GM23248 (cell line): Measurements from ENCODE around the gene MARCHF2. TPM values are rescaled to one million over a fixed set of nuclear protein-coding genes. Genes with fewer than 3 reads are reported as not detected.
A peak's percentile ranks its signal among the peaks of the same experiment; 100 is the strongest.
"Not testable (repeated sequence)": the region's sequence is repeated elsewhere in the genome, so short reads cannot be mapped to it uniquely, and the experiment has no call there.

Experiments used
- DNase-seq: peaks from one replicate; pipeline ENCODE4 v3.0.0-alpha.2; 2015
- H2AFZ ChIP-seq: fragments of 200-600 bp; sonication (generic); 2 replicates; pipeline ENCODE4 v1.6.1; 2016; ENCODE audit warnings: antibody characterized with exemption
- H3F3A ChIP-seq: fragments of 200-600 bp; sonication (generic); 2 replicates; pipeline ENCODE4 v1.6.1; 2016; ENCODE audit warnings: mild to moderate bottlenecking, antibody characterized with exemption, mixed run types; ENCODE audit not compliant: insufficient read depth
- H3K27ac ChIP-seq: fragments of 200-600 bp; sonication (generic); 2 replicates; pipeline ENCODE4 v1.5.1; 2016; ENCODE audit warnings: mild to moderate bottlenecking
- H3K27me3 ChIP-seq: fragments of 200-600 bp; sonication (generic); replicated peaks from 2 replicates; pipeline ENCODE4 v1.6.1; 2016; ENCODE audit warnings: mild to moderate bottlenecking; ENCODE audit not compliant: insufficient read depth
- H3K36me3 ChIP-seq: fragments of 200-600 bp; sonication (generic); 2 replicates; pipeline ENCODE4 v1.6.1; 2016; ENCODE audit warnings: low read depth, mild to moderate bottlenecking
- H3K4me1 ChIP-seq: fragments of 200-600 bp; sonication (generic); 2 replicates; pipeline ENCODE4 v1.6.1; 2016; ENCODE audit warnings: mild to moderate bottlenecking; ENCODE audit not compliant: insufficient read depth
- H3K4me2 ChIP-seq: fragments of 200-600 bp; sonication (generic); one replicate; pipeline ENCODE4 v1.6.1; 2016; ENCODE audit warnings: mild to moderate bottlenecking; ENCODE audit not compliant: unreplicated experiment
- H3K4me3 ChIP-seq: fragments of 200-600 bp; sonication (generic); 2 replicates; pipeline ENCODE4 v1.5.1; 2016; ENCODE audit warnings: mild to moderate bottlenecking
- H3K79me2 ChIP-seq: fragments of 200-600 bp; sonication (generic); 2 replicates; pipeline ENCODE4 v1.6.1; 2016; ENCODE audit warnings: mild to moderate bottlenecking; ENCODE audit not compliant: insufficient read depth
- H3K9ac ChIP-seq: fragments of 200-600 bp; sonication (generic); 2 replicates; pipeline ENCODE4 v1.6.1; 2016; ENCODE audit warnings: mild to moderate bottlenecking
- H3K9me2 ChIP-seq: fragments of 200-600 bp; sonication (generic); 2 replicates; pipeline ENCODE4 v1.6.1; 2016; ENCODE audit warnings: mixed run types, mild to moderate bottlenecking, moderate library complexity; ENCODE audit not compliant: insufficient read depth
- H3K9me3 ChIP-seq: fragments of 200-600 bp; sonication (generic); one replicate; pipeline ENCODE4 v1.6.1; 2017; ENCODE audit warnings: low read depth
- H4K20me1 ChIP-seq: fragments of 200-600 bp; sonication (generic); 2 replicates; pipeline ENCODE4 v1.6.0; 2016; ENCODE audit not compliant: insufficient read depth
- EZH2 ChIP-seq: fragments of 200-600 bp; sonication (generic); IDR thresholded peaks from 2 replicates; pipeline ENCODE4 v1.6.1; 2018; ENCODE audit warnings: antibody characterized with exemption, mild to moderate bottlenecking; ENCODE audit not compliant: insufficient read depth, poor library complexity, severe bottlenecking
- EZH2phosphoT487 ChIP-seq: fragments of 200-600 bp; sonication (generic); IDR thresholded peaks from 2 replicates; pipeline ENCODE4 v1.6.1; 2018; ENCODE audit warnings: antibody characterized with exemption, moderate library complexity, mild to moderate bottlenecking, low read depth; ENCODE audit not compliant: insufficient read depth
- WGBS, 2 experiments: methylation state at CpG; one replicate each; pipeline ENCODE4 v1.1.6; 2015 to 2017; ENCODE audit warnings: low lambda C conversion rate in 2 of 2, low coverage in 1 of 2; ENCODE audit errors: missing lambda C conversion rate in 2 of 2; 5-methylcytosine and 5-hydroxymethylcytosine counted together
- in situ Hi-C: fragments of 300-500 bp; cut with MboI; formaldehyde crosslinking; loops from 2 replicates; pipeline ENCODE4 v1.15.0; 2020
- polyA plus RNA-seq: library from polyadenylated mRNA; unstranded; fragments of >200 nt; fragmentation: Nextera tagmentation; extraction: Ambion mirVana; gene quantifications from 2 replicates; pipeline ENCODE4 v1.2.1, GENCODE V29; 2016
- total RNA-seq: library from RNA; depleted of rRNA; stranded (reverse); fragments of >200 nt; shearing (Covaris generic); gene quantifications from 2 replicates; pipeline ENCODE4 v1.2.3, GENCODE V29; 2014

Gene MARCHF2
- total and polyA plus RNA-seq, 2 experiments from 2014 or later, result 33.1 to 87.4 TPM

GRCh38 chr19:8441725-8442544 lies 28.8 kb downstream of the MARCHF2 start:
- Histone ChIP-seq H3K79me2 (peaks cover 22% of the 10 kb centered on the region), H4K20me1 (peaks cover 8% of the 10 kb centered on the region), H3F3A (peaks cover 6% of the 10 kb centered on the region), H3K4me1 (peaks cover 10% of the 10 kb centered on the region), H3K9ac (no peak overlapping the region), H3K4me2 (no peak overlapping the region), H3K27ac (no peak overlapping the region), H3K9me3 (no peaks in the 10 kb centered on the region), H3K4me3 (no peak overlapping the region), H3K36me3 (no peaks in the 10 kb centered on the region), H2AFZ (no peak overlapping the region), H3K27me3 (no peaks in the 10 kb centered on the region), H3K9me2 (no peaks in the 10 kb centered on the region)
- 80 to 83% methylated on average over 6 of the region's 6 CpGs for WGBS, 2 experiments
- TF ChIP-seq EZH2phosphoT487, result no peak
- TF ChIP-seq EZH2, result no peak
- in situ Hi-C loops, result no loop called here
- no peak for DNase-seq

GRCh38 chr19:8444140-8444676 lies 31.1 kb downstream of the MARCHF2 start:
- Histone ChIP-seq H3K4me3 (peak overlapping the region; percentile 88), H4K20me1 (peaks cover 13% of the 10 kb centered on the region), H3K27ac (peak overlapping the region; percentile 75), H3K4me2 (peak overlapping the region; percentile 92), H3K4me1 (peaks cover 14% of the 10 kb centered on the region), H3K9ac (peak overlapping the region; percentile 96), H2AFZ (peak overlapping the region; percentile 99), H3K79me2 (peaks cover 44% of the 10 kb centered on the region)
- H3F3A ChIP-seq, DNase-seq, H3K27me3 ChIP-seq, H3K9me3 ChIP-seq, H3K36me3 ChIP-seq, H3K9me2 ChIP-seq, in situ Hi-C loops: not testable (repeated sequence)
- WGBS, 2 experiments, result 17% methylated on average over 32 of the region's 32 CpGs

- peak; percentile 99 for DNase-seq
- no peak for TF ChIP-seq EZH2
- no peak for TF ChIP-seq EZH2phosphoT487
Measured at GRCh38 chr19:8444677-8445487, 31.8 kb downstream of the MARCHF2 start, which contains the start of gene HNRNPM. TSS of gene HNRNPM (plus strand) at chr19:8444975. CDS start at chr19:8444999, 24 bp downstream.

GRCh38 chr19:8445488-8446001 lies 32.4 kb downstream of the MARCHF2 start:
- H3K9me2 ChIP-seq, result no peaks in the 10 kb centered on the region
- H3K9ac ChIP-seq, result peak overlapping the region; percentile 96
- H3K4me1 ChIP-seq, result peaks cover 14% of the 10 kb centered on the region
- in situ Hi-C loops, result no loop called here
- 0 to 2% methylated on average over 28 to 41 of the region's 45 CpGs for WGBS, 2 experiments
- H2AFZ ChIP-seq, result 0 out of 2 replicates have a peak overlapping the region, but pooled peaks have one; percentile 28
- TF ChIP-seq EZH2phosphoT487 (no peak), EZH2 (no peak)
- H4K20me1 ChIP-seq, result peaks cover 13% of the 10 kb centered on the region
- no peaks in the 10 kb centered on the region; the same call in 1 of the 2 replicates for H3K36me3 ChIP-seq
- peak overlapping the region; percentile 88 for H3K4me3 ChIP-seq
- H3F3A ChIP-seq, result peaks cover 6% of the 10 kb centered on the region
- peak overlapping the region; percentile 76 for H3K27ac ChIP-seq
- H3K9me3 ChIP-seq, result no peaks in the 10 kb centered on the region
- peak overlapping the region; percentile 93 for H3K4me2 ChIP-seq
- DNase-seq, result peak; percentile 69
- peaks cover 56% of the 10 kb centered on the region for H3K79me2 ChIP-seq
- no peaks in the 10 kb centered on the region for H3K27me3 ChIP-seq

More at GRCh38 chr19:8444677-8445487, 31.8 kb downstream of the MARCHF2 start, which contains the start of gene HNRNPM:
- Histone ChIP-seq H2AFZ (peak within 1 kb of the TSS; percentile 99), H3K27me3 (no peaks in the 10 kb centered on the region), H3K4me2 (peak within 1 kb of the TSS; percentile 93), H3K9me3 (no peaks in the 10 kb centered on the region), H3K9ac (peak within 1 kb of the TSS; percentile 96), H4K20me1 (peaks cover 13% of the 10 kb centered on the region), H3F3A (peaks cover 6% of the 10 kb centered on the region), H3K4me3 (peak within 1 kb of the TSS; percentile 88), H3K9me2 (no peaks in the 10 kb centered on the region), H3K4me1 (peaks cover 14% of the 10 kb centered on the region), H3K27ac (peak within 1 kb of the TSS; percentile 76), H3K36me3 (no peaks in the 10 kb centered on the region; the same call in 1 of the 2 replicates), H3K79me2 (peaks cover 49% of the 10 kb centered on the region)
- WGBS, 2 experiments, result 1 to 2% methylated on average over 62 to 91 of the region's 93 CpGs
- in situ Hi-C loops, result no loop called here
